ENCODE measurements around the gene UGT1A8. TPM values are rescaled to one million over a fixed set of nuclear protein-coding genes. Genes with fewer than 3 reads are reported as not detected.
A peak's percentile ranks its signal among the peaks of the same experiment; 100 is the strongest.

UGT1A8 gene
- total and polyA plus RNA-seq, 2 donors (not counting 1 experiment from before 2014, with no cell fraction given), result not detected

- Histone ChIP-seq H3K9ac (ENCODE audit: insufficient read depth, low read length) (no peak overlapping the region), H3K27ac (ENCODE audit: insufficient read depth, low read length) (no peak overlapping the region), H2AFZ (ENCODE audit: low read length) (no peak overlapping the region), H4K20me1 (ENCODE audit: control insufficient read depth, extremely low read depth, insufficient read depth, low read length) (no peaks in the 10 kb centered on the region), H3K4me3 (replicated peaks in 1 of 4; ENCODE audit: control extremely low read depth in 1 of 4, insufficient read depth in 1 of 4, low read depth in 3 of 4, low read length in 4 of 4) (no peak overlapping the region), H3K4me2 (ENCODE audit: extremely low read depth, insufficient read depth, low read length) (no peak overlapping the region), H3K79me2 (ENCODE audit: control insufficient read depth, insufficient read depth, low read length) (no peaks in the 10 kb centered on the region), H3K27me3 (ENCODE audit: control insufficient read depth, insufficient read depth, low read length) (peaks cover 2% of the 10 kb centered on the region), H3K4me1 (ENCODE audit: control insufficient read depth, extremely low read depth, insufficient read depth, low read length) (no peaks in the 10 kb centered on the region), H3K9me3 (ENCODE audit: control insufficient read depth, insufficient read depth, low read depth, low read length) (no peaks in the 10 kb centered on the region), H3K36me3 (ENCODE audit: control insufficient read depth, insufficient read depth, low read length) (no peaks in the 10 kb centered on the region)
- DNase-seq (ENCODE audit: low read depth in 2 of 2), result no peak
- no peak for TF ChIP-seq EZH2 (IDR thresholded peaks at IDR 0.05; ENCODE audit: low read length, missing control alignments)
Observed at GRCh38 chr2:233816334-233816733, 198.9 kb downstream of the UGT1A8 start.

- H3K4me3 ChIP-seq (replicated peaks in 1 of 4; ENCODE audit: control extremely low read depth in 1 of 4, insufficient read depth in 1 of 4, low read depth in 3 of 4, low read length in 4 of 4), result no peak overlapping the region
Observed at GRCh38 chr2:233816771-233817170, 199.3 kb downstream of the UGT1A8 start.

GRCh38 chr2:233817361-233817911 lies 200.0 kb downstream of the UGT1A8 start:
- no peaks in the 10 kb centered on the region for H3K36me3 ChIP-seq (ENCODE audit: control insufficient read depth, insufficient read depth, low read length)
- TF ChIP-seq CTCF (conservative IDR thresholded peaks at IDR 0.05 in 1 of 2, IDR thresholded peaks at IDR 0.05 in 1 of 2; ENCODE audit: low read depth in 1 of 2, low read length in 2 of 2) (no peak), EZH2 (IDR thresholded peaks at IDR 0.05; ENCODE audit: low read length, missing control alignments) (no peak)
- H3K4me3 ChIP-seq (replicated peaks in 1 of 4; ENCODE audit: control extremely low read depth in 1 of 4, insufficient read depth in 1 of 4, low read depth in 3 of 4, low read length in 4 of 4), result no peak overlapping the region
- no peaks in the 10 kb centered on the region for H4K20me1 ChIP-seq (ENCODE audit: control insufficient read depth, extremely low read depth, insufficient read depth, low read length)
- no peak overlapping the region for H2AFZ ChIP-seq (ENCODE audit: low read length)
- no peaks in the 10 kb centered on the region for H3K4me1 ChIP-seq (ENCODE audit: control insufficient read depth, extremely low read depth, insufficient read depth, low read length)
- H3K4me2 ChIP-seq (ENCODE audit: extremely low read depth, insufficient read depth, low read length), result no peak overlapping the region
- H3K9ac ChIP-seq (ENCODE audit: insufficient read depth, low read length), result no peak overlapping the region
- peaks cover 4% of the 10 kb centered on the region for H3K27me3 ChIP-seq (ENCODE audit: control insufficient read depth, insufficient read depth, low read length)
- H3K27ac ChIP-seq (ENCODE audit: insufficient read depth, low read length), result no peak overlapping the region
- no peaks in the 10 kb centered on the region for H3K9me3 ChIP-seq (ENCODE audit: control insufficient read depth, insufficient read depth, low read depth, low read length)
- peak in 1 of 2 donors; percentile 12 for DNase-seq (ENCODE audit: low read depth in 2 of 2)
- H3K79me2 ChIP-seq (ENCODE audit: control insufficient read depth, insufficient read depth, low read length), result no peaks in the 10 kb centered on the region

More at GRCh38 chr2:233816771-233817170, 199.3 kb downstream of the UGT1A8 start:
- no peak for DNase-seq (ENCODE audit: low read depth in 2 of 2)
- H3K4me1 ChIP-seq (ENCODE audit: control insufficient read depth, extremely low read depth, insufficient read depth, low read length), result no peaks in the 10 kb centered on the region
- TF ChIP-seq EZH2 (IDR thresholded peaks at IDR 0.05; ENCODE audit: low read length, missing control alignments) (no peak), CTCF (conservative IDR thresholded peaks at IDR 0.05 in 1 of 2, IDR thresholded peaks at IDR 0.05 in 1 of 2; ENCODE audit: low read depth in 1 of 2, low read length in 2 of 2) (no peak)
- H3K36me3 ChIP-seq (ENCODE audit: control insufficient read depth, insufficient read depth, low read length), result no peaks in the 10 kb centered on the region
- no peak overlapping the region for H3K27ac ChIP-seq (ENCODE audit: insufficient read depth, low read length)
- H3K27me3 ChIP-seq (ENCODE audit: control insufficient read depth, insufficient read depth, low read length), result peaks cover 4% of the 10 kb centered on the region
- H3K79me2 ChIP-seq (ENCODE audit: control insufficient read depth, insufficient read depth, low read length), result no peaks in the 10 kb centered on the region
- H3K4me2 ChIP-seq (ENCODE audit: extremely low read depth, insufficient read depth, low read length), result no peak overlapping the region
- H4K20me1 ChIP-seq (ENCODE audit: control insufficient read depth, extremely low read depth, insufficient read depth, low read length), result no peaks in the 10 kb centered on the region
- no peak overlapping the region for H3K9ac ChIP-seq (ENCODE audit: insufficient read depth, low read length)
- no peak overlapping the region for H2AFZ ChIP-seq (ENCODE audit: low read length)
- H3K9me3 ChIP-seq (ENCODE audit: control insufficient read depth, insufficient read depth, low read depth, low read length), result no peaks in the 10 kb centered on the region
